Smooth muscle cell (in vitro differentiated cells): ENCODE measurements around the gene ITPRID1. TPM values are rescaled to one million over a fixed set of nuclear protein-coding genes. Genes with fewer than 3 reads are reported as not detected.

Source experiments
- DNase-seq: peaks from one replicate; lab custom pipeline; 2025; ENCODE audit not compliant: unreplicated experiment; lab: John Stamatoyannopoulos, UW
- H2AFZ ChIP-seq: fragments of 200-600 bp; sonication (generic); 2 replicates; pipeline ENCODE4 v1.6.0; 2016; ENCODE audit warnings: antibody characterized with exemption, low read depth, mild to moderate bottlenecking
- H3F3A ChIP-seq: fragments of 200-600 bp; sonication (generic); 2 replicates; pipeline ENCODE4 v1.6.0; 2017; ENCODE audit warnings: antibody characterized with exemption, low read depth
- H3K27ac ChIP-seq: fragments of 200-600 bp; sonication (generic); 2 replicates; pipeline ENCODE4 v1.5.1; 2016; ENCODE audit warnings: low read depth, mild to moderate bottlenecking
- H3K27me3 ChIP-seq: fragments of 200-600 bp; sonication (generic); 2 replicates; pipeline ENCODE4 v1.6.1; 2016; ENCODE audit warnings: low read depth, mild to moderate bottlenecking
- H3K36me3 ChIP-seq: fragments of 200-600 bp; sonication (generic); 2 replicates; pipeline ENCODE4 v1.5.1; 2016; ENCODE audit warnings: low read depth
- H3K4me1 ChIP-seq: fragments of 200-600 bp; sonication (generic); 2 replicates; pipeline ENCODE4 v1.5.1; 2016; ENCODE audit warnings: low read depth
- H3K4me2 ChIP-seq: fragments of 200-600 bp; sonication (generic); 2 replicates; pipeline ENCODE4 v1.6.0; 2016; ENCODE audit warnings: mild to moderate bottlenecking
- H3K4me3 ChIP-seq: fragments of 200-600 bp; sonication (generic); 2 replicates; pipeline ENCODE4 v1.5.1; 2016; ENCODE audit warnings: mild to moderate bottlenecking
- H3K79me2 ChIP-seq: fragments of 200-600 bp; sonication (generic); 2 replicates; pipeline ENCODE4 v1.6.0; 2016; ENCODE audit warnings: low read depth, mild to moderate bottlenecking
- H3K9ac ChIP-seq: fragments of 200-600 bp; sonication (generic); 2 replicates; pipeline ENCODE4 v1.6.0; 2016; ENCODE audit warnings: low read depth
- H3K9me3 ChIP-seq: fragments of 200-600 bp; sonication (generic); replicated peaks from 2 replicates; pipeline ENCODE4 v1.5.1; 2016; ENCODE audit warnings: low read depth
- H4K20me1 ChIP-seq: fragments of 200-600 bp; sonication (generic); 2 replicates; pipeline ENCODE4 v1.6.0; 2016; ENCODE audit warnings: low read depth
- WGBS: methylation state at CpG from one replicate; pipeline ENCODE4 v1.1.7; 2016; ENCODE audit warnings: low lambda C conversion rate; 5-methylcytosine and 5-hydroxymethylcytosine counted together
- polyA plus RNA-seq: library from polyadenylated mRNA; unstranded; fragments of >200 nt; fragmentation: Nextera tagmentation; extraction: Ambion mirVana; gene quantifications from 2 replicates; pipeline ENCODE4 v1.2.1, GENCODE V29; 2016
- total RNA-seq: library from RNA; depleted of rRNA; stranded (reverse); fragments of >200 nt; gene quantifications from 2 replicates; pipeline ENCODE4 v1.2.3, GENCODE V29; 2014
- TF ChIP-seq, protein P1 (sequence below): fragments of 200-600 bp; sonication (generic); IDR thresholded peaks from 2 replicates; pipeline ENCODE4 v1.5.1; 2017; ENCODE audit warnings: borderline replicate concordance, mild to moderate bottlenecking, antibody characterized with exemption; ENCODE audit not compliant: insufficient read depth, poor library complexity, severe bottlenecking

The ITPRID1 gene
- total and polyA plus RNA-seq, 2 experiments from 2014 or later: not detected

DNA sequence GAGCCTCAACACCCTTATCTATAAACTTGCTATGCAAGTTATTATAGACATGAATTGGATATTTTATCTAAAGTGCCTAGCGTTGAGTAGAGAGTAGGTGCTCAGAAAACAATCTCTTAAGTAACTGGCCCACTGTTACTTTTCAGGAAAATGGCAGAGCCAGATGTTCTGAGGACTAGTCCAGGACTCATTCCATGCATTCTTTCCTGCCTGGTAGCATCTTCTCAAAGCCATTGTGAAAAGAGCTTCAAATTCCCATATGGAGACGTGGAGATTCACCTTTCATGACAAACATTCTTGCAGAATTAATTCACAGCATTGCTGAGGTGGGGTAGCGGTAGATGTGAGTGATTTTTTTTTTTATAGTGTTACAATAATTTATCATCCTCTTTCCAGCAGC lies 35.9 kb upstream of the ITPRID1 start:
- H3K4me1 ChIP-seq: no peaks in the 10 kb centered on the region
- no peaks in the 10 kb centered on the region for H3K27me3 ChIP-seq
- no peak for DNase-seq
- TF ChIP-seq, protein P1, sequence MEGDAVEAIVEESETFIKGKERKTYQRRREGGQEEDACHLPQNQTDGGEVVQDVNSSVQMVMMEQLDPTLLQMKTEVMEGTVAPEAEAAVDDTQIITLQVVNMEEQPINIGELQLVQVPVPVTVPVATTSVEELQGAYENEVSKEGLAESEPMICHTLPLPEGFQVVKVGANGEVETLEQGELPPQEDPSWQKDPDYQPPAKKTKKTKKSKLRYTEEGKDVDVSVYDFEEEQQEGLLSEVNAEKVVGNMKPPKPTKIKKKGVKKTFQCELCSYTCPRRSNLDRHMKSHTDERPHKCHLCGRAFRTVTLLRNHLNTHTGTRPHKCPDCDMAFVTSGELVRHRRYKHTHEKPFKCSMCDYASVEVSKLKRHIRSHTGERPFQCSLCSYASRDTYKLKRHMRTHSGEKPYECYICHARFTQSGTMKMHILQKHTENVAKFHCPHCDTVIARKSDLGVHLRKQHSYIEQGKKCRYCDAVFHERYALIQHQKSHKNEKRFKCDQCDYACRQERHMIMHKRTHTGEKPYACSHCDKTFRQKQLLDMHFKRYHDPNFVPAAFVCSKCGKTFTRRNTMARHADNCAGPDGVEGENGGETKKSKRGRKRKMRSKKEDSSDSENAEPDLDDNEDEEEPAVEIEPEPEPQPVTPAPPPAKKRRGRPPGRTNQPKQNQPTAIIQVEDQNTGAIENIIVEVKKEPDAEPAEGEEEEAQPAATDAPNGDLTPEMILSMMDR: no peak
- H4K20me1 ChIP-seq: no peaks in the 10 kb centered on the region
- WGBS: 48% methylated on average over 3 of the region's 3 CpGs
- no peaks in the 10 kb centered on the region for H3K9me3 ChIP-seq
- no peaks in the 10 kb centered on the region for H3F3A ChIP-seq
- H3K4me2 ChIP-seq: no peak overlapping the region
- H3K4me3 ChIP-seq: no peak overlapping the region
- no peak overlapping the region for H3K27ac ChIP-seq
- no peak overlapping the region for H2AFZ ChIP-seq
- no peak overlapping the region for H3K9ac ChIP-seq
- no peaks in the 10 kb centered on the region for H3K36me3 ChIP-seq
- H3K79me2 ChIP-seq: no peaks in the 10 kb centered on the region

GRCh38 chr7:31478721-31479120 lies 35.2 kb upstream of the ITPRID1 start:
- Histone ChIP-seq H3K4me2 (no peak overlapping the region), H3K79me2 (no peaks in the 10 kb centered on the region), H3K9me3 (no peaks in the 10 kb centered on the region), H3K9ac (no peak overlapping the region), H3K4me3 (no peak overlapping the region), H3K27ac (no peak overlapping the region), H4K20me1 (no peaks in the 10 kb centered on the region), H2AFZ (no peak overlapping the region), H3F3A (no peaks in the 10 kb centered on the region), H3K27me3 (no peaks in the 10 kb centered on the region), H3K36me3 (no peaks in the 10 kb centered on the region), H3K4me1 (no peaks in the 10 kb centered on the region)
- TF ChIP-seq, protein P1: no peak
- DNase-seq: no peak
- WGBS: 63% methylated on average over 6 of the region's 6 CpGs

GRCh38 chr7:31487071-31487470 lies 26.8 kb upstream of the ITPRID1 start:
- no peak overlapping the region for H3K27ac ChIP-seq
- no peak overlapping the region for H2AFZ ChIP-seq
- H3K4me2 ChIP-seq: no peak overlapping the region
- no peaks in the 10 kb centered on the region for H3K36me3 ChIP-seq
- H3K4me1 ChIP-seq: no peaks in the 10 kb centered on the region
- TF ChIP-seq, protein P1: no peak
- H3K27me3 ChIP-seq: no peaks in the 10 kb centered on the region
- no peaks in the 10 kb centered on the region for H3K79me2 ChIP-seq
- DNase-seq: no peak
- no peak overlapping the region for H3K4me3 ChIP-seq
- no peak overlapping the region for H3K9ac ChIP-seq
- no peaks in the 10 kb centered on the region for H4K20me1 ChIP-seq
- no peaks in the 10 kb centered on the region for H3K9me3 ChIP-seq
- 61% methylated on average over 6 of the region's 6 CpGs for WGBS
- H3F3A ChIP-seq: peaks cover 3% of the 10 kb centered on the region

DNA sequence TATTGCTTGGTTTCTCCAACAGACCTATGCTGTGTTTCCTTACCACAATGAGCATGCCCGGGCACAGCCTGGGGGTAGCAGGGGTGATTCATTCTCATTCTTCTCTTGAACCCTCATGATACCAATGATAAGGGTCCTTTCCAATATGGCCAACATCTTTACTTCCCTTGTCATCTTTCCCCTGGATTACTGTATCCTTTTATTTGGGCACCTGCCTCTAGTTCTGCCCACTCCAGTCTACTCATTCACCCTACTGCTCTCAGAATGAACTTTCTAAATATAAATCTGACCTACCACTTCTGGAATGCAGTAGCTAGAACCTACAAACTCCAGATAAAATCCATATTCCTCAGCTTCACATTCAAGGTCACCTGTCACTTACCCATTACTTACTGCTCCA lies 26.4 kb upstream of the ITPRID1 start:
- H3K79me2 ChIP-seq: no peaks in the 10 kb centered on the region
- H3F3A ChIP-seq: peaks cover 3% of the 10 kb centered on the region
- no peak for DNase-seq
- H3K27me3 ChIP-seq: no peaks in the 10 kb centered on the region
- no peaks in the 10 kb centered on the region for H3K36me3 ChIP-seq
- H3K9ac ChIP-seq: no peak overlapping the region
- no peaks in the 10 kb centered on the region for H4K20me1 ChIP-seq
- no peak overlapping the region for H3K27ac ChIP-seq
- 95% methylated on average over 1 of the region's 1 CpG for WGBS
- H3K4me2 ChIP-seq: no peak overlapping the region
- H3K4me1 ChIP-seq: no peaks in the 10 kb centered on the region
- TF ChIP-seq, protein P1: no peak
- no peak overlapping the region for H2AFZ ChIP-seq
- no peaks in the 10 kb centered on the region for H3K9me3 ChIP-seq
- no peak overlapping the region for H3K4me3 ChIP-seq
